ENCODE measurements around the gene ZNF264.

ZNF264 gene

GRCh38 chr19:57262044-57262443 lies 70.7 kb downstream of the ZNF264 start:
- no peak for TF ChIP-seq CTCF (IDR thresholded peaks at IDR 0.05; ENCODE audit: control extremely low read depth, extremely low read depth, low read depth, missing control alignments)
- ChIA-PET CTCF (interaction anchor here (0.8 to 1.5 kb wide), 2 partner anchors 10 kb away, joined by 3 read pairs; no protein-coding TSS in a partner anchor), POLR2A (no interaction called here)
- no peak for DNase-seq (ENCODE audit: extremely low spot score)

DNA sequence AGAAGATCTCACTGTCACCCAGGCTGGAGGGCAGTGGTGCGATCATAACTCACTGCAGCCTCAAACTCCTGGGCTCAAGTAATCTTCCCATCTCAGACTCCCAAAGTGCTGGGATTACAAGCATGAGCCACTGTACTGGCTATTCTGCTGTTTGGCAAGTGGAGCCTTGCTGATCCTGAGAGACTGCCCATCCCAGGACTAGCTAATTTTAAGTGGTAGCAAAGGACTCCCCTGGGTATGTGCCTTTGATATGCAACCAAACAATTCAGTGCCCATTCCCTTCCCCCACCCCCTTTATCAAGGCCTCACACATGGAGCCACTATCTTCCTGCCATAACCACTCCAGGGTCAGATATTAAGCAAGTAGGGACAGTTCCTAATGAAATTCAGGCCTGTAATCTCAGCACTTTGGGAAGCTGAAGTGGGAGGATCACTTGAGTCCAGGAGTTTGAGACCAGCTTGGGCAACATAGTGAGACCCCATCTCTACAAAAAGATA lies 72.0 kb downstream of the ZNF264 start:
- TF ChIP-seq CTCF (IDR thresholded peaks at IDR 0.05; ENCODE audit: control extremely low read depth, extremely low read depth, low read depth, missing control alignments) = no peak
- DNase-seq (ENCODE audit: extremely low spot score) = no peak
- POLR2A ChIA-PET = no interaction called here
- CTCF ChIA-PET = interaction anchor here (1.0 to 1.5 kb wide), 2 partner anchors 11 to 21 kb away, joined by 3 read pairs; no protein-coding TSS in a partner anchor

DNA sequence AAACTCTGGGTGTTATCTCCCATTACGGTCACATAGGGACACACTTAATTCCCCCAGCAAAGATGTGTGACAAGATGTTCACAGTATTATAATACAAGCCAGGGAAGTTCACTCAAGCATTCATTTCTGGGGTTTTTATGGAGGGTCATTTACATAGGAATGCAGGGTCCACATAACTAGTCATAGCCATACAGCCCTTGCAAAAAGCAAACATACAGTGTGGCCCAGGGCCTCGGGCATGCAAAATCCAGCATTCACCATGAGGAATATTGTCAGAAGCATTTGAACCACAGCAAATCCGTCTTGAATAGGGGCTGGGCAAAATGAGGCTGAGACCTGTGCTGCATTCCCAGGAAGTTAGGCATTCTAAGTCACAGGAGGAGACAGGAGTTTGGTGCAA lies 76.0 kb downstream of the ZNF264 start:
- POLR2A ChIA-PET = no interaction called here
- CTCF ChIA-PET = no interaction called here
- peak; percentile 23 for DNase-seq (ENCODE audit: extremely low spot score)
- no peak for TF ChIP-seq CTCF (IDR thresholded peaks at IDR 0.05; ENCODE audit: control extremely low read depth, extremely low read depth, low read depth, missing control alignments)

GRCh38 chr19:57269515-57270250 lies 78.4 kb downstream of the ZNF264 start:
- DNase-seq (ENCODE audit: extremely low spot score) = no peak
- CTCF ChIA-PET = no interaction called here
- TF ChIP-seq CTCF (IDR thresholded peaks at IDR 0.05; ENCODE audit: control extremely low read depth, extremely low read depth, low read depth, missing control alignments) = no peak
- POLR2A ChIA-PET = no interaction called here

GRCh38 chr19:57271280-57271679 lies 80.0 kb downstream of the ZNF264 start:
- DNase-seq (ENCODE audit: extremely low spot score) = no peak
- no peak for TF ChIP-seq CTCF (IDR thresholded peaks at IDR 0.05; ENCODE audit: control extremely low read depth, extremely low read depth, low read depth, missing control alignments)
- CTCF ChIA-PET = no interaction called here
- POLR2A ChIA-PET = no interaction called here

Measured in GM10248 (cell line).